ENCODE results near the gene ARHGAP15. TPM values are rescaled to one million over a fixed set of nuclear protein-coding genes. Genes with fewer than 3 reads are reported as not detected.

Gene ARHGAP15
- total and polyA plus RNA-seq, 4 donors = 3.8 to 17.9 (median 13.2) TPM

- TF ChIP-seq YY1 (IDR thresholded peaks at IDR 0.05) = no peak
- TF ChIP-seq TAF1 (conservative IDR thresholded peaks at IDR 0.05) = no peak
- TF ChIP-seq, protein P1, sequence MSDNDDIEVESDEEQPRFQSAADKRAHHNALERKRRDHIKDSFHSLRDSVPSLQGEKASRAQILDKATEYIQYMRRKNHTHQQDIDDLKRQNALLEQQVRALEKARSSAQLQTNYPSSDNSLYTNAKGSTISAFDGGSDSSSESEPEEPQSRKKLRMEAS (IDR thresholded peaks at IDR 0.05) = no peak
- no peak for TF ChIP-seq JUND (IDR thresholded peaks at IDR 0.05)
- no peak for TF ChIP-seq ZBTB33 (IDR thresholded peaks at IDR 0.05)
- no peak for TF ChIP-seq HNF4G (IDR thresholded peaks at IDR 0.05)
- TF ChIP-seq CTCF (IDR thresholded peaks at IDR 0.05; ENCODE audit: low read depth, low read length, missing input control) = no peak
- no peak for TF ChIP-seq GABPA (IDR thresholded peaks at IDR 0.05 in 1 of 2, conservative IDR thresholded peaks at IDR 0.05 in 1 of 2)
- TF ChIP-seq FOXA2 (IDR thresholded peaks at IDR 0.05) = no peak
- TF ChIP-seq FOXA1 (IDR thresholded peaks at IDR 0.05) = no peak
- no peak for TF ChIP-seq REST (IDR thresholded peaks at IDR 0.05)
- TF ChIP-seq SP1 (IDR thresholded peaks at IDR 0.05) = no peak
- TF ChIP-seq ATF3 (IDR thresholded peaks at IDR 0.05) = no peak
- TF ChIP-seq HNF4A (conservative IDR thresholded peaks at IDR 0.05) = no peak
- no peak for TF ChIP-seq RXRA (IDR thresholded peaks at IDR 0.05)
- no peak for TF ChIP-seq EGR1 (IDR thresholded peaks at IDR 0.05; ENCODE audit: low read depth in 2 of 2)
- DNase-seq (ENCODE audit: low spot score) = no peak
- H3K27ac ChIP-seq (ENCODE audit: low read depth in 1 of 2, low read length in 2 of 2) = no peak overlapping the region
- no peaks in the 10 kb centered on the region for H3K27me3 ChIP-seq (ENCODE audit: control insufficient read depth in 4 of 4, insufficient read depth in 4 of 4, low read length in 3 of 4)
- H3K9me3 ChIP-seq (ENCODE audit: control insufficient read depth in 4 of 4, low read length in 3 of 4) = no peaks in the 10 kb centered on the region
- 92% methylated on average over 2 of the region's 2 CpGs for WGBS
- H3K9ac ChIP-seq (ENCODE audit: low read depth in 1 of 2, low read length in 2 of 2) = no peak overlapping the region
- H3K4me3 ChIP-seq (ENCODE audit: low read depth in 1 of 3, low read length in 3 of 3) = no peak overlapping the region
- no peaks in the 10 kb centered on the region for H3K36me3 ChIP-seq (ENCODE audit: control insufficient read depth in 4 of 4, insufficient read depth in 3 of 4, low read depth in 1 of 4, low read length in 3 of 4)
- H3K4me1 ChIP-seq (ENCODE audit: control insufficient read depth in 4 of 4, insufficient read depth in 4 of 4, low read length in 3 of 4) = no peaks in the 10 kb centered on the region
Measured at GRCh38 chr2:143361346-143361745, 232.1 kb downstream of the ARHGAP15 start.

- DNase-seq (ENCODE audit: low spot score) = no peak
- TF ChIP-seq GABPA (IDR thresholded peaks at IDR 0.05 in 1 of 2, conservative IDR thresholded peaks at IDR 0.05 in 1 of 2) = no peak
- TF ChIP-seq NR2F2 (IDR thresholded peaks at IDR 0.05) = no peak
- no peak for TF ChIP-seq EGR1 (IDR thresholded peaks at IDR 0.05; ENCODE audit: low read depth in 2 of 2)
- TF ChIP-seq, protein P1 (IDR thresholded peaks at IDR 0.05) = no peak
- no peak for TF ChIP-seq SP1 (IDR thresholded peaks at IDR 0.05)
- TF ChIP-seq TAF1 (conservative IDR thresholded peaks at IDR 0.05) = no peak
- TF ChIP-seq FOXA1 (IDR thresholded peaks at IDR 0.05) = no peak
- no peak for TF ChIP-seq YY1 (IDR thresholded peaks at IDR 0.05)
- TF ChIP-seq RXRA (IDR thresholded peaks at IDR 0.05) = no peak
- TF ChIP-seq FOXA2 (IDR thresholded peaks at IDR 0.05) = no peak
- TF ChIP-seq JUND (IDR thresholded peaks at IDR 0.05) = no peak
- WGBS = 70% methylated on average over 2 of the region's 2 CpGs
- H3K9me3 ChIP-seq (ENCODE audit: control insufficient read depth in 4 of 4, low read length in 3 of 4) = no peaks in the 10 kb centered on the region
- H3K4me1 ChIP-seq (ENCODE audit: control insufficient read depth in 4 of 4, insufficient read depth in 4 of 4, low read length in 3 of 4) = no peaks in the 10 kb centered on the region
- no peak overlapping the region for H3K4me3 ChIP-seq (ENCODE audit: low read depth in 1 of 3, low read length in 3 of 3)
- no peaks in the 10 kb centered on the region for H3K36me3 ChIP-seq (ENCODE audit: control insufficient read depth in 4 of 4, insufficient read depth in 3 of 4, low read depth in 1 of 4, low read length in 3 of 4)
- no peak overlapping the region for H3K27ac ChIP-seq (ENCODE audit: low read depth in 1 of 2, low read length in 2 of 2)
- H3K27me3 ChIP-seq (ENCODE audit: control insufficient read depth in 4 of 4, insufficient read depth in 4 of 4, low read length in 3 of 4) = no peaks in the 10 kb centered on the region
- no peak overlapping the region for H3K9ac ChIP-seq (ENCODE audit: low read depth in 1 of 2, low read length in 2 of 2)
Measured at GRCh38 chr2:143371616-143372015, 242.4 kb downstream of the ARHGAP15 start.

All from liver (tissue), 9 donors.